Motor neuron (in vitro differentiated cells): ENCODE data around the gene GBP2. TPM values are rescaled to one million over a fixed set of nuclear protein-coding genes. Genes with fewer than 3 reads are reported as not detected.
"Not testable (repeated sequence)": the region's sequence is repeated elsewhere in the genome, so short reads cannot be mapped to it uniquely, and the experiment has no call there.

Experiments
- ATAC-seq, 8 experiments: fragments of 200-7000 bp; cut with Tn5 transposase; replicated peaks in 6 of 8; 2 replicates each; pipeline ENCODE4 v1.8.0; 2021; ENCODE audit warnings: mild to moderate bottlenecking in 8 of 8, moderate library complexity in 8 of 8
- H3K27ac ChIP-seq, 2 donors: fragments of 250-450 bp; sonication (Bioruptor Pico); 2 replicates each; pipeline ENCODE4 v1.9.0; 2021; ENCODE audit warnings: antibody characterized with exemption in 2 of 2, mild to moderate bottlenecking in 2 of 2, moderate library complexity in 1 of 2
- H3K4me1 ChIP-seq, 2 donors: fragments of 250-450 bp; sonication (Bioruptor Pico); replicated peaks in 1 of 2; 2 replicates each; pipeline ENCODE4 v1.6.1; 2021; ENCODE audit warnings: antibody characterized with exemption in 2 of 2, mild to moderate bottlenecking in 2 of 2, moderate library complexity in 1 of 2
- H3K4me3 ChIP-seq, 5 donors: fragments of 250-450 bp; sonication (Bioruptor Pico); 2 replicates each; pipeline ENCODE4 v1.9.0; 2021; ENCODE audit warnings: antibody characterized with exemption in 5 of 5, mild to moderate bottlenecking in 5 of 5, moderate library complexity in 4 of 5
- whole genome bisulfite sequencing, 10 experiments: fragments of 450-650 bp; shearing (Covaris generic); methylation state at CpG; one replicate each; pipeline ENCODE4 v1.0.0; 2022; 5-methylcytosine and 5-hydroxymethylcytosine counted together
- in situ Hi-C, 9 experiments: fragments of 400-800 bp; cut with MboI; loops; one replicate each; pipeline ENCODE4 v1.15.0; 2021; ENCODE audit warnings: low sequenced_read_pairs in 9 of 9, low pct_unique_long_range_greater_than_20kb in 2 of 9; ENCODE audit not compliant: unreplicated experiment in 9 of 9
- total RNA-seq, 8 experiments: library from RNA; unstranded; fragments of 300-600 nt; gene quantifications; 2 replicates each; pipeline versions ENCODE4 v1.2.3 to v1.2.4, GENCODE V29; 2022

GBP2 gene
- total RNA-seq, 8 experiments from 2014 or later, result 0.05 to 44.7 (median 2.6) TPM

DNA sequence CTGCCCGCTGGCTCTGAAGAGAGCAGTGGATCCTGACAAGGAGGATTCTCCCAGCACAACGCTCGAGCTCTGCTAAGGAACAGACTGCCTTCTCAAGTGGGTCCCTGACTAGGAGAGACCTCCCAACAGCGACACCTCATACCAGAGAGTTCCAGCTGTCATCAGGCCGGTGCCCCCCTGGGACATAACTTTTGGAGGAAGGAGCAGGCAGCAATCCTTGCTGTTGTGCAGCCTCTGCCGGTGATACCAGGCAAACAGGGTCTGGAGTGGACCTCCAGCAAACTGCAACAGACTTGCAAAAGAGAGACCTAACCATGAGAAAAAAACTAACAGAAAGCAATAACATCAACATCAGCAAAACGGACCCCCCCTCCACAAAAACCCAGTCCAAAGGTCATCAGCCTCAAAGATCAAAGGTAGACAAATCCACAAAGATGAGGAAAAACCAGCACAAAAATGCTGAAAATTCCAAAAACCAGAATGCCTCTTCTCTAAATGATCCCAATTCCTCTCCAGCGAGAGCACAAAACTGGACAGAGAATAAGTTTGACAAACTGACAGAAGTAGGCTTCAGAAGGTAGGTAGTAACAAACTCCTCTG, 53.3 kb downstream of the GBP2 start:
- ATAC-seq, in situ Hi-C loops, H3K4me3 ChIP-seq, H3K4me1 ChIP-seq, H3K27ac ChIP-seq: not testable (repeated sequence)
- 38 to 80% (median 55%) methylated on average over 2 to 7 of the region's 8 CpGs; no CpG with 5 or more reads in 3 of the 10 experiments for WGBS, 10 experiments

DNA sequence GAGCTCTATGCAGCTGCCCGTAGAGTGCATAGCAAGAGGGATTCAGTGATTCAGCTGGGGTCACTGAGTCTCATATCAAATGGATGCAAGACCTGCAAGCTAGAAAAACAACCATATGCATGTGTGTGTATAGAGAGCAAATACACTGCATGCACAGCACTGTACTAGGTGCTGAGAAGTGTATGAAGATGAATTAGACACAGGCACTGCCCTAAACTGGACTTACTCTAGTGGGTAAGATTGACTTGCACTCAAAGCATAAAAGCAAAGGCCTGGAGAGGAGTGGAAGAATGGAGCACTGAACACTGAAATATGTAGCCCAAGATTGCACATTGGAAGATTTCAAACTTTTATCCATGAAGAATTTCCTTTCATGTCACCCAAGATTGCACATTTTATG, 55.4 kb downstream of the GBP2 start:
- no peak for ATAC-seq
- H3K4me3 ChIP-seq, result no peak overlapping the region
- 40 to 100% (median 86%) methylated on average over 1 of the region's 1 CpG; no CpG with 5 or more reads in 3 of the 10 experiments for WGBS, 10 experiments
- in situ Hi-C loops, result no loop called here
- no peak overlapping the region for H3K27ac ChIP-seq
- H3K4me1 ChIP-seq, result no peaks in the 10 kb centered on the region

GRCh38 chr1:89069951-89070350, 56.0 kb downstream of the GBP2 start:
- in situ Hi-C loops, result no loop called here
- peak in 1 of 8 experiments; percentile 7 for ATAC-seq
- H3K4me3 ChIP-seq, result no peak overlapping the region
- H3K4me1 ChIP-seq, result no peaks in the 10 kb centered on the region
- no peak overlapping the region for H3K27ac ChIP-seq
- 0 to 98% (median 85%) methylated on average over 1 to 2 of the region's 2 CpGs for WGBS, 10 experiments

DNA sequence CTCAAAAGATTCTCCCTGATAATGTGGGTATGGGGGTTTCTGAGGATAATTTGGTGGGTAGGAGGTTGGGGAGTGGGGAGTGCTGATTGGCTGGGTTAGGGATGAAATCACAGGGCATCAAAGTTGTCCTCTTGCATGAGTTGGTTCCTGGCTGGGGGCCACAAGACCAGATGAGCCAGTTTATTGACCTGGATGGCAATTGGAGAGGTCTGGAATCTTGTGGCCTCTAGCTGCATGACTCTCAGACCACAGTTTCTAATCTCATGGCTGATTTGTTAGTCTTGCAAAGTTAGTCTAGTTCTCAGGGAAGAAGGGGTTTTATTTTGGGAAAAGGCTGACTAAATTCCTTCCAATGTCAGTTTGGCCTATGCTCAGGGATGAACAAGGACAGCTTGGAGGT, 57.6 kb downstream of the GBP2 start:
- no peaks in the 10 kb centered on the region for H3K4me1 ChIP-seq
- in situ Hi-C loops, result no loop called here

DNA sequence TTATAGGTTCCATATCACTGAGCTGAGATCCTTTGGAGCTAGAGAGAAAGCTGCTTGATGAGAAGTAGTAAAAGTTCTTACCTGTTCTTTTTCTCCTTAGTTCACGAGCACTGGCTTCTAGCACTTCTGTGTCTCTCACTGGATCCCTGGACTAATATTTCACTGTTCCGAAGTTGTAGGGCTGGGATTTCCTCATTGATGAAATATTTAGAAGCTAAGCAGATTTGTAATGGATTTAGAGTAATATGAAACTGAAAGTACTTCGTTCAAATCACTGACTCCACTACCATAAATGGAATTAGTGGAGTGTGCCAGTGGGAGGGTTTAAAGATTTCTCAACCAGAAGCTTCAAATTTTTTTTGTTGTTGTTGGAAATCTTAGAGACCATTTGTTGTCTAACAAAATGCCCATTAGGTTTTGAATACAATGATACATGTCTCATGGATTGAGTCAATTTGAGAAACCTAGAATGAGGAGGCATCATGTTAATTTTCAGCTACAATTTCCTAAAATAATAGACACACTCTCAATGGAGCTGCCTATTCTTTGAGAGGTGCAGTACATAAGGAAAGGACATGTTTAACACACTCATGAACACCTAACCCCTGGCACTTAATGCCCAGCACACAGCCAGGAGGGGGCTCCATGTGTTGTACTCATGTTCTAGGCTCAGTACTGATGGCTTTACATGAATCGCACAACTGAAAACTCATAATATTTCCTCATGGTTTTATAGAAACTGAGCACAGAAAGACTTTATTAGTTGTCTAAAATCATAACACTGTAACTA, 60.6 kb downstream of the GBP2 start, which contains the start of gene GBP1:
Gene GBP1 (minus strand): TSS at position 130 of the 790 bp plus-strand sequence. CDS start 1,974 bp downstream, outside the sequence.
- Histone ChIP-seq H3K4me3 (no peak within 1 kb of the TSS), H3K4me1 (no peaks in the 10 kb centered on the region), H3K27ac (no peak within 1 kb of the TSS)
- 0 to 93% (median 67%) methylated on average over 1 to 4 of the region's 4 CpGs; no CpG with 5 or more reads in 1 of the 10 experiments for WGBS, 10 experiments
- in situ Hi-C loops, result no loop called here
- ATAC-seq, result peak in 3 of 8 experiments; percentile 86 to 88 (median 87)

More for the DNA sequence above, 57.6 kb downstream of the GBP2 start:
- H3K4me3 ChIP-seq, result no peak overlapping the region
- ATAC-seq, result no peak
- no peak overlapping the region for H3K27ac ChIP-seq

GRCh38 chr1:89064632-89065031, 61.3 kb downstream of the GBP2 start:
- in situ Hi-C loops, result no loop called here
- H3K27ac ChIP-seq, result no peak overlapping the region
- H3K4me1 ChIP-seq, result no peaks in the 10 kb centered on the region
- 0 to 85% (median 64%) methylated on average over 2 to 4 of the region's 4 CpGs; no CpG with 5 or more reads in 2 of the 10 experiments for WGBS, 10 experiments
- peak in 3 of 8 experiments; percentile 47 to 66 (median 51) for ATAC-seq
- no peak overlapping the region for H3K4me3 ChIP-seq

DNA sequence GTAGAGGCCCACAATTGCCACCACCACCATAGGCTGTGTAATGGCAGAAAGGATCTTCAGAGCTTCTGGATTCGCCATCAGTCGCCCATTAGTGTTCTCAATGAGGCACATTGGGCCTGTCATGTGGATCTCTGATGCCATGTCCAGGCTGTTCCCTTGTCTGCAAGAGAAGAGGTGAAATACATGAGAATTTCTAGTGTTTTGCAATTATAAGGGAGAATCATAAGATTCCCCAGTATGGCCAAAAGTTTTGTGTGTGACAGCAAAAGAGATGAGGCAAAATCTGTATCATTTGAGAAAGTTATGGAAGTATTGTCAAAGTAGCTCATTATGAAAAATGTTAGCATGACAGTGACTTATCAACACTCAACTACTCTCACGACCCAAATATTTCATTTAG, 62.8 kb downstream of the GBP2 start:
- Histone ChIP-seq H3K4me3 (no peak overlapping the region), H3K27ac (no peak overlapping the region), H3K4me1 (no peaks in the 10 kb centered on the region)
- WGBS, 10 experiments, result 20 to 92% (median 80%) methylated on average over 1 to 3 of the region's 3 CpGs; no CpG with 5 or more reads in 2 of the 10 experiments
- in situ Hi-C loops, result no loop called here
- no peak for ATAC-seq

DNA sequence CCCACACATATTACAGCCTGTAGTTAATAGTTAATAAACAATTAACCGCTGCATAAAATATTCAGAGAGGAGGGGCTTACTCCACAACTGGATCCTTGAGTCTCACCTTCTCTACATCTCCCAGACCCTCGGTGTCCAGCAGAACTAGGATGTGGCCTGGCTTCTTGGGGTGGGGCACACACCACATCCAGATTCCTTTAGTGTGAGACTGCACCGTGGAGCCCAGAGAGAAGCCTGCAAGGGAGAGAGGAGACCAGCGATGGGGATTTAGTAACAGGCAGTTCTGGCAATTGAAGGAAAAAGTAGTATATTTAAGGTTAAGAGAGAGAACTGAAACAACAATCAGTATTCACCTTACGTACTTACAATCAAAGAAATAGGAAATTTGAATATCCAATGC, 65.8 kb downstream of the GBP2 start:
- in situ Hi-C loops, result no loop called here
- ATAC-seq, result no peak
- H3K4me1 ChIP-seq, result no peaks in the 10 kb centered on the region
- 48 to 100% (median 83%) methylated on average over 2 to 5 of the region's 5 CpGs for WGBS, 10 experiments
- no peak overlapping the region for H3K4me3 ChIP-seq
- H3K27ac ChIP-seq, result no peak overlapping the region

Other genes starting within 250 kb of the GBP2 start
- gene GTF2B, start 234.5 kb downstream of the GBP2 start, total RNA-seq, result 10 to 100 TPM; 37.5 to 65.6 (median 50.1) TPM
- 10 to 100 TPM; 23.2 to 67.7 (median 37.8) TPM for gene KYAT3, start 133.5 kb downstream of the GBP2 start, total RNA-seq
- 10 to 100 TPM in 7 of 8 experiments, 1 to 10 TPM in 1; 8.6 to 26.1 (median 15.9) TPM for gene RBMXL1, start 133.5 kb downstream of the GBP2 start, total RNA-seq
- 10 to 100 TPM in 2 of 8 experiments, 1 to 10 TPM in 2, under 1 TPM in 4; 0.09 to 44.5 (median 1.8) TPM for gene GBP3, start 103.2 kb downstream of the GBP2 start, total RNA-seq
- 10 to 100 TPM in 4 of 8 experiments, 1 to 10 TPM in 1, under 1 TPM in 3; 0.11 to 32.3 (median 9.5) TPM for gene GBP1, start 60.9 kb downstream of the GBP2 start, total RNA-seq
- gene GBP7, start 49.9 kb upstream of the GBP2 start, total RNA-seq, result under 1 TPM in 1 of 8 experiments, not detected in 7; 0.19 TPM
- 1 to 10 TPM in 2 of 8 experiments, under 1 TPM in 5, not detected in 1; 0.21 to 1.9 (median 0.40) TPM for gene GBP4, start 72.8 kb upstream of the GBP2 start, total RNA-seq
- gene GBP5, start 146.7 kb upstream of the GBP2 start, total RNA-seq, result 1 to 10 TPM in 2 of 8 experiments, under 1 TPM in 5, not detected in 1; under 0.01 to 2.5 (median 0.47) TPM
- under 1 TPM in 3 of 8 experiments, not detected in 5; 0.09 to 0.14 (median 0.09) TPM for gene GBP6, start 237.9 kb upstream of the GBP2 start, total RNA-seq